GM21390 (cell line): ENCODE measurements around the gene LHPP.
"Not testable (repeated sequence)": the region's sequence is repeated elsewhere in the genome, so short reads cannot be mapped to it uniquely, and the experiment has no call there.

Experiments used
- ATAC-seq: cut with Tn5 transposase; IDR thresholded peaks from one replicate; pipeline ENCODE4 v1.9.1; 2021; ENCODE audit not compliant: unreplicated experiment

Gene LHPP

GRCh38 chr10:124534826-124535601 is 73.4 kb downstream of the LHPP start:
- ATAC-seq: no peak

GRCh38 chr10:124535731-124536495 is 74.3 kb downstream of the LHPP start:
- ATAC-seq: no peak

DNA sequence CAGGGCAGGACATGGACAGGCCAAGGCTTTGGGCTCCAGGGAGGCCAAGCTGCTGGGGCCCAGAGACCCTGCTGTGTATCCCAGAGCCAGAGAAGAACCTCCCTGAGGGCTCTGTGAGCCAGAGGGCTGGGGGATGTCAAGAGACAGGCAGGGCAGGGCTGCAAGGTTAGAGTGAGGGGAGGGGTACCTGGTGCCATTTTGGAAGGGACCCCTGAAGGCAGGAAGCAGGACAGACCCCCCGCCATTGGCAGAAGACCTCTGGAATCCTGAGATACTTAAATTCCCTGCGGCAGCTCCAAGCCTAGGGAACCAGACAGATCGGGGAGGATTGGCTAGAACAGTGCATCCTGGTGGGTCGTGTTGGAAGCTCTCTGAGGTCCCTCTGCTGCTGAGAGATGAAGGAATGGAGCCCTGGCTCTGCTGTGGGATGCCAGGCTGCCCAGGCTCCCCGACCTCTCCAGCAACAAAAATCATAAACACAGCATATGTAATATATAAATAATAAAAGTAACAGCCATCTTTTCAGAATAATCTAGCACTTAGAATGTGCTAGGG is 75.0 kb downstream of the LHPP start:
- no peak for ATAC-seq

- no peak for ATAC-seq
These were observed 75.6 kb downstream of the LHPP start for GRCh38 chr10:124537166-124537725.

- ATAC-seq: no peak
These were observed 76.3 kb downstream of the LHPP start for GRCh38 chr10:124537891-124538290.

DNA sequence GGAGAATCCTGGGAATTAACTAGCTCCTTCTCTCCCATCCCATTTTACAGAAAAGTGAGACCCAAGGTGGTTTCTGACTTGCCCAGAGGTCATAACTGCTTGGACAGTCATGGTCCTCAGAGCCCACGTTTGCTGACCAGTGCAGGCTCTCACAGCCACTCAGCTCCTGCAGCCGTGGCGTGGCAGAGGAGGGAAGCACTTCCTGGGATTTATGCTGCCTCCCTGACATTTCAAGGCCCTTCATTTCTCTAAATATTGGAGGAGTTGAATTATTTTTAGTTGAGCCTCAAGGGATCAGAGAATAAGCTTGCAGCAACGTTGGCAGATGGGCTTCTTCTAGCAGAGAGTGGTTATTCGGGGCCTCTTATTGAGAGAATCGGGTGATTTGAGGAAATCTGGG is 77.1 kb downstream of the LHPP start:
- no peak for ATAC-seq

GRCh38 chr10:124539935-124540641 is 78.5 kb downstream of the LHPP start:
- no peak for ATAC-seq

GRCh38 chr10:124541076-124541903 is 79.7 kb downstream of the LHPP start:
- no peak for ATAC-seq

- ATAC-seq: no peak
These were observed 80.7 kb downstream of the LHPP start for GRCh38 chr10:124542336-124542735.

DNA sequence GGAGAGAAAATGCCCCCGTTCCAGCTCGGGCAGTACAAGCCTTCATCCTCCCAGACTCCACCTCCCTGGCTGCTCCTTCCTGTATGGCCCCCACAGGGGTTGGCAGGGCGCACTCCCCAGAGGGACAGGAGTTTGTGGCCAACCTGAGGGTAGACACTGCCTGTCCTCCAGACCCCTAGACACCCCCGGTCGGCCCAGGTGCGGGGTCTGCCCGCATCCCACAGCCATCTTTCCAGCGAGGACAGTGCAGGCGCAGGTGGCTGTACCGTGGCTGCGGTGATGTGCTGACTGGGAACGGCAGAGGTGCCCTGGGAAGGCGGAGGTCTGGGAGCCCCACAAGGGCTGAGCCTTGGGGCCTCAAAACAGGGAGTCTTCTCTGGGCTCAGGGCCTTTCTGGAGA is 81.5 kb downstream of the LHPP start:
- no peak for ATAC-seq

DNA sequence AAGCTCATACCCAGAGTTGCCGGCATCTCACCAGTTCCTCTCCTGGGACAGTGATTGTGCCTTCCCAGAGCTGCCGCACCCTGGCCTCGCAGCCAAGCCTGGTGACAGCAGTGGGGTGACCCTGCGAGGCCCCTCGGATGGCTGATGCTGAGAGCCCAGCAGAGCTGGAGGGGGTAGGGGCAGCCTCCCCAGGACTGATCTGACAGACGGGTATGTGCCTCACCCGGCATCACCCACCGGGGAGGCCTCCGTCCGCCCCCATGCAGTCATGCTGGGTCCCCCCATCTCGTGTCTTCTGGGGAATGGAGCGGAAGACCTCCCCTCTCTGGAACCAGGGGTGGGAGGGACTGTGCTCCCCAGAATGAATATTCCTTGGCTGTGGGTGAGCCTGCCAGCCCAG is 82.3 kb downstream of the LHPP start:
- no peak for ATAC-seq

- ATAC-seq: no peak
These were observed 83.1 kb downstream of the LHPP start for GRCh38 chr10:124544711-124545110.

GRCh38 chr10:124545351-124546054 is 83.9 kb downstream of the LHPP start:
- no peak for ATAC-seq

GRCh38 chr10:124546055-124546369 is 84.4 kb downstream of the LHPP start:
- ATAC-seq: no peak

- ATAC-seq: no peak
These were observed 85.5 kb downstream of the LHPP start for GRCh38 chr10:124546957-124547646.

DNA sequence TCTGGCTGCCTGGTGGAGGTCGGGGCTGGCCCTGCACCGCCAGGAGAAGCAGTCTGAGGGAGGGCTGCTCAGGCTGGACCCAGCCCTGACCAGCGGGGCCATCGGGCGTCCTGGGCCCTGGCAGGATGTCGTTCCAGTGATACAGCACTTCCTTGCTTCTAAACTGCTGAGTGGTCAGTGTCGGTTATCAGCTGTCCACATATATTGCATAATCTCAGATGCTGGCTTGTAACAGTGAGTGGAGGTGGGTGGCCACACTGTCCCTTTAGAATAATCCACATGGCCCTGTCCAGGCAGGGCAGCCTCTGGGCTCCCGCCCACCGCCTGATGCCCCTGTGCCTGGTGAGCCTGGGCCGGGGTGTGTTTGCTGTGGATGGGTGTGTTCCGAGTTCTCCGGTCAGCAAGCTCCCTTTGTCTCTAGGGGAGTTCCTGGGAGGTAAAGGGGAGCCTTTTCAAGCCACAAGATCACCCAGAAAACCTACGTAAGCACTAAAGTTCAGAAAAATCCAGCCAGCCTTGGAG is 86.1 kb downstream of the LHPP start:
- no peak for ATAC-seq

DNA sequence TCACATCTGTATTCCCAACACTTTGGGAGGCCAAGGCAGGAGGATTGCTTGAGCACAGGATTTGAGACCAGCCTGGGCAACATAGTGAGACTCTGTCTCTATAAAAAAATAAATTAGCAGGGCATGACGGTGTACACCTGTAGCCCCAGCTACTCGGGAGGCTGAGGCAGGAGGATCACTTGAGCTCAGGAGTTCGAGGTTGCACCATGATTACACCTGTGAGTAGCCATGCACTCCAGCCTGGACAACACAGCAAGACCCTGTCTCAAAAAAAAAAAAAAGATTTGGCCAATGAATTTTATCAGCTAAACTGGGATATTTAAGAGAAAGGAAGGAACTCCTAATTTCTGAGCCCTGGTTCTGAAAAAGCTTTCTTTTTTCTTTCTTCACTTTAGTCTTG is 87.5 kb downstream of the LHPP start:
- ATAC-seq: not testable (repeated sequence)

- peak; percentile 45 for ATAC-seq
These were observed 88.8 kb downstream of the LHPP start for GRCh38 chr10:124550293-124551034.
